ENCODE data around the gene HTR2C.
"Not testable (repeated sequence)": the region's sequence is repeated elsewhere in the genome, so short reads cannot be mapped to it uniquely, and the experiment has no call there.

The HTR2C gene

GRCh38 chrX:114626323-114626722, 42.4 kb downstream of the HTR2C start:
- peak; percentile 53 for TF ChIP-seq CTCF (conservative IDR thresholded peaks at IDR 0.05)
- H3K27ac ChIP-seq, result no peak overlapping the region

- TF ChIP-seq CTCF (conservative IDR thresholded peaks at IDR 0.05), result no peak
- H3K27ac ChIP-seq, result no peak overlapping the region
Observed at GRCh38 chrX:114635986-114636385, 52.1 kb downstream of the HTR2C start.

- no peak for TF ChIP-seq CTCF (conservative IDR thresholded peaks at IDR 0.05)
- no peak overlapping the region for H3K27ac ChIP-seq
Observed at GRCh38 chrX:114650351-114650750, 66.5 kb downstream of the HTR2C start.

- H3K27ac ChIP-seq, result no peak overlapping the region
- TF ChIP-seq CTCF (conservative IDR thresholded peaks at IDR 0.05), result no peak
Observed at GRCh38 chrX:114675365-114675764, 91.5 kb downstream of the HTR2C start.

GRCh38 chrX:114700533-114700932, 116.6 kb downstream of the HTR2C start:
- not testable (repeated sequence) for H3K27ac ChIP-seq

- no peak for TF ChIP-seq CTCF (conservative IDR thresholded peaks at IDR 0.05)
- no peak overlapping the region for H3K27ac ChIP-seq
Observed at GRCh38 chrX:114709406-114709805, 125.5 kb downstream of the HTR2C start.

- no peak overlapping the region for H3K27ac ChIP-seq
- TF ChIP-seq CTCF (conservative IDR thresholded peaks at IDR 0.05), result no peak
Observed at GRCh38 chrX:114710571-114710970, 126.7 kb downstream of the HTR2C start.

- no peak overlapping the region for H3K27ac ChIP-seq
- no peak for TF ChIP-seq CTCF (conservative IDR thresholded peaks at IDR 0.05)
Observed at GRCh38 chrX:114712466-114712865, 128.6 kb downstream of the HTR2C start.
